Ovary (tissue), 3 donors: Measurements from ENCODE around the gene FOXC2.

Experiments
- EP300 ChIP-seq: sonication (generic); formaldehyde crosslinking; IDR thresholded peaks from one replicate; pipeline ENCODE4 v1.6.1; 2017; ENCODE audit warnings: antibody characterized with exemption
- POLR2A ChIP-seq: fragments of 450-650 bp; IDR thresholded peaks from one replicate; pipeline ENCODE4 v1.6.1; 2017; ENCODE audit warnings: antibody characterized with exemption, mild to moderate bottlenecking, moderate library complexity
- TF ChIP-seq, protein P1 (sequence below), 3 donors: fragments of 450-650 bp in 2 of 3; fragments of 200-600 bp in 1 of 3; IDR thresholded peaks; one replicate each; pipeline versions ENCODE4 v1.5.1 to v1.8.0; 2016 to 2022; ENCODE audit warnings: antibody characterized with exemption in 3 of 3, mild to moderate bottlenecking in 1 of 3
- donor health status: DM: no; HTN: no; CAD: no.

DNA sequence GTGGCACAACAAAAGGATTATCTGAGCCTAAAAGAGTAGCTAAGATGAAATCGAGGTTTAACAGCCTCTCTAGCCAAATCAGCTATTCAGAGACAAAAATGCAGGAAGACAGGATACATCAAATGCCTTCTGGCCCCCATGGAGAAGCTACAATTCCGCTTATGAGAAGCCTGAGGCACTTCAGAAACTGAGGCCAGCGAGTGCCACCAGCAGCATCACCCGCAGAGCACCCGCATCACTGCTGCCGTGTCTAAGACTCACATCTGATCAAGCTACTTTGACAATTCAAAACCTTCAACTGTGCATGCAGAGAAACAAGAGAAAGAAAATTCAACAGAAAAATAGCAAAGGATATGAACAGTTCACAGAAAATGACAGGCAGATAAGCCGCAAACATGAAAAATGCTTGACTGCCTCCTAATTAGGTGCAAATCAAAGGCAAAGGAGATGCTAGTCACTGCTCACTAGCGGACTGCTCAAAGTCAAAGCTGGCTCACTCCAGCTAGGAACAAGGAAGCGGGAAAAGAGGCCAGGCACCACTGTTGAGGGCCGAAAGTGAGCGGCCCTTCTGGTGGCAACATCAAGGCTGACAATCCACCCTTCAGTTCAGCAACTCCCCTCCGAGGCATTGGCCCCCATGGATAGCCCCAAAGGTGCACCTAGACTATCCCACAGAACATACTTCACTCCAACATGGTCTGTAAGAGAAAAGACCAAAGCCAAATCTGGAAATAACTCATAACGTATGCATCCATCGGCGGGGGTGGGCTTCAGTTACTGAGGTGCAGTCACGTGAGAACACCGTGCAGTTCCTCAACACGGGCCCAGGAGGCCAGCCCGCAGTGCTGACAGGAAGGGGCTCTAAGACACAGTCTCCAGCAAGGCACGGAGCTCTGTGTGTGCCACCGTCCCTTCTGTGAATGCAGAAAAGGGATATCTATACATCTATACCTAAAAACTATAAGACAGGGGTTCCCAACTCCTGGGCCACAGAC is 23.6 kb upstream of the FOXC2 start:
- TF ChIP-seq, protein P1, sequence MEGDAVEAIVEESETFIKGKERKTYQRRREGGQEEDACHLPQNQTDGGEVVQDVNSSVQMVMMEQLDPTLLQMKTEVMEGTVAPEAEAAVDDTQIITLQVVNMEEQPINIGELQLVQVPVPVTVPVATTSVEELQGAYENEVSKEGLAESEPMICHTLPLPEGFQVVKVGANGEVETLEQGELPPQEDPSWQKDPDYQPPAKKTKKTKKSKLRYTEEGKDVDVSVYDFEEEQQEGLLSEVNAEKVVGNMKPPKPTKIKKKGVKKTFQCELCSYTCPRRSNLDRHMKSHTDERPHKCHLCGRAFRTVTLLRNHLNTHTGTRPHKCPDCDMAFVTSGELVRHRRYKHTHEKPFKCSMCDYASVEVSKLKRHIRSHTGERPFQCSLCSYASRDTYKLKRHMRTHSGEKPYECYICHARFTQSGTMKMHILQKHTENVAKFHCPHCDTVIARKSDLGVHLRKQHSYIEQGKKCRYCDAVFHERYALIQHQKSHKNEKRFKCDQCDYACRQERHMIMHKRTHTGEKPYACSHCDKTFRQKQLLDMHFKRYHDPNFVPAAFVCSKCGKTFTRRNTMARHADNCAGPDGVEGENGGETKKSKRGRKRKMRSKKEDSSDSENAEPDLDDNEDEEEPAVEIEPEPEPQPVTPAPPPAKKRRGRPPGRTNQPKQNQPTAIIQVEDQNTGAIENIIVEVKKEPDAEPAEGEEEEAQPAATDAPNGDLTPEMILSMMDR (IDR thresholded peaks at IDR 0.05), result no peak
- TF ChIP-seq POLR2A, result no peak
- no peak for TF ChIP-seq EP300
